Spleen (tissue), 7 donors: ENCODE measurements around the gene CRYBB2.
"Not testable (repeated sequence)": the region's sequence is repeated elsewhere in the genome, so short reads cannot be mapped to it uniquely, and the experiment has no call there.

ENCODE experiments used
- POLR2AphosphoS5 ChIP-seq, 3 donors: sonication (generic); formaldehyde crosslinking; IDR thresholded peaks; one replicate each; pipeline ENCODE4 v1.5.1; 2017; ENCODE audit warnings: antibody characterized with exemption in 3 of 3
- TF ChIP-seq, protein P1 (sequence below), 11 experiments: fragments of 200-600 bp in 7 of 11; fragments of 450-650 bp in 4 of 11; sonication (generic) in 4 of 11; IDR thresholded peaks in 8 of 11; conservative IDR thresholded peaks in 3 of 11; 1 replicate in 7 of 11; 2 replicates in 4 of 11; pipeline versions ENCODE4 v1.4.0 to v1.8.0; 2016 to 2021; ENCODE audit warnings: antibody characterized with exemption in 11 of 11, inconsistent platforms in 4 of 11, mild to moderate bottlenecking in 1 of 11
- donor health status: DM: no; HTN: no; CAD: no; lungs with moderate emphysema.
- donor health status: DM: no; HTN: no; CAD: no.
- donor health status: DM: no; HTN: no; CAD: no.

DNA sequence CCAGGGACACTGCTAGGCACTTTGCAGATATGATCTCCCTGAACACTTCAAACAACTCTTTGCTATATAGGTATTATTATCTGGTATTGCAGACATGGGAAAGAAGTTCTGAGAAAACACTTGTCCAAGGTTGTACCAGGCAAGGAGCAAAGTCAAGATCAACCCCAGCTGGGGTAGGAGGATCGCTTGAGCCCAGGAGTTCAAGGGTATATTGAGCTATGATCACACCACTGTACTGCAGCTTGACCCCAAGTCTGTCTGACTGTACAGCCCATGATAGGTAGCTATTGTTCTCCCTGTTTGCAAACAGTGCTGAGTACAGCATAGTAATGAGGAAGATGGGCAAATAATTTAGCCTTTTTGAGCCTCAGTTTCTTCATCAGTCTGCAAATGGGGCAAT, 35.7 kb downstream of the CRYBB2 start:
- TF ChIP-seq POLR2AphosphoS5 (IDR thresholded peaks at IDR 0.05): not testable (repeated sequence)
- TF ChIP-seq, protein P1, sequence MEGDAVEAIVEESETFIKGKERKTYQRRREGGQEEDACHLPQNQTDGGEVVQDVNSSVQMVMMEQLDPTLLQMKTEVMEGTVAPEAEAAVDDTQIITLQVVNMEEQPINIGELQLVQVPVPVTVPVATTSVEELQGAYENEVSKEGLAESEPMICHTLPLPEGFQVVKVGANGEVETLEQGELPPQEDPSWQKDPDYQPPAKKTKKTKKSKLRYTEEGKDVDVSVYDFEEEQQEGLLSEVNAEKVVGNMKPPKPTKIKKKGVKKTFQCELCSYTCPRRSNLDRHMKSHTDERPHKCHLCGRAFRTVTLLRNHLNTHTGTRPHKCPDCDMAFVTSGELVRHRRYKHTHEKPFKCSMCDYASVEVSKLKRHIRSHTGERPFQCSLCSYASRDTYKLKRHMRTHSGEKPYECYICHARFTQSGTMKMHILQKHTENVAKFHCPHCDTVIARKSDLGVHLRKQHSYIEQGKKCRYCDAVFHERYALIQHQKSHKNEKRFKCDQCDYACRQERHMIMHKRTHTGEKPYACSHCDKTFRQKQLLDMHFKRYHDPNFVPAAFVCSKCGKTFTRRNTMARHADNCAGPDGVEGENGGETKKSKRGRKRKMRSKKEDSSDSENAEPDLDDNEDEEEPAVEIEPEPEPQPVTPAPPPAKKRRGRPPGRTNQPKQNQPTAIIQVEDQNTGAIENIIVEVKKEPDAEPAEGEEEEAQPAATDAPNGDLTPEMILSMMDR (IDR thresholded peaks at IDR 0.05 in 8 of 11, conservative IDR thresholded peaks at IDR 0.05 in 3 of 11): not testable (repeated sequence)
